Measurements from ENCODE around the gene CLCN3.

DNA sequence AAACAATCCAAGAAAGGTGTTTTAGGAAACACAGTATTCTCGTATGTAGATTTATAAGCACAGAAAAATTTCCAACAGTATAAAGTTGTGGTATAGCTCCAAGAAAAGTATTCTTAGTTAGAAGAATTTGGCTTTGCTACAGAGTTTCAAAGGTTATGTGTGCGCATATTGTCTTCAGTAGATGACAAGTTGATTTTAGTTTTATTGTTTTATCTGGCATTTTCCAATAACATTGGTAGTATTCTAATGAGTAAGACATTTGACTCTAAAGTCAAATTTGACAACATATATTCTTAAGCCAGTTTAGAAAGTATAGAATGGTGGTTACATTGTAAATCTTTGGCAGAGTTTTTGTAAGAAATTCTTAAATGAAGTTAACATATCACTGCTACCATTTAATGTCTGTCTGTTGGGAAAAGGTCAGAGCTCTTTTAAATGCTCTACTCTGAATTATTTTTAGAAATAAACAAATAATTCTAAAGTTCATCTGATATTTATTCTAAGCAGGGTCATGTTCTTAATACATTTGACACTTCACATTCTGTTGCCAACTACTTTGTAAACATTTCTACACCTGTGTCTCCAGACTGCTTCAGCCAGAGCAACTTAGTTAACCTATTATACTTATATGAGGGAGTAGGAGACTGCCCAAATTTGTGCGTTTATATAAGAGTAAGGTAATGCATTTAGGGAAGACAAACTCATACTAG lies 30.0 kb downstream of the CLCN3 start:
- TF ChIP-seq, protein P1, sequence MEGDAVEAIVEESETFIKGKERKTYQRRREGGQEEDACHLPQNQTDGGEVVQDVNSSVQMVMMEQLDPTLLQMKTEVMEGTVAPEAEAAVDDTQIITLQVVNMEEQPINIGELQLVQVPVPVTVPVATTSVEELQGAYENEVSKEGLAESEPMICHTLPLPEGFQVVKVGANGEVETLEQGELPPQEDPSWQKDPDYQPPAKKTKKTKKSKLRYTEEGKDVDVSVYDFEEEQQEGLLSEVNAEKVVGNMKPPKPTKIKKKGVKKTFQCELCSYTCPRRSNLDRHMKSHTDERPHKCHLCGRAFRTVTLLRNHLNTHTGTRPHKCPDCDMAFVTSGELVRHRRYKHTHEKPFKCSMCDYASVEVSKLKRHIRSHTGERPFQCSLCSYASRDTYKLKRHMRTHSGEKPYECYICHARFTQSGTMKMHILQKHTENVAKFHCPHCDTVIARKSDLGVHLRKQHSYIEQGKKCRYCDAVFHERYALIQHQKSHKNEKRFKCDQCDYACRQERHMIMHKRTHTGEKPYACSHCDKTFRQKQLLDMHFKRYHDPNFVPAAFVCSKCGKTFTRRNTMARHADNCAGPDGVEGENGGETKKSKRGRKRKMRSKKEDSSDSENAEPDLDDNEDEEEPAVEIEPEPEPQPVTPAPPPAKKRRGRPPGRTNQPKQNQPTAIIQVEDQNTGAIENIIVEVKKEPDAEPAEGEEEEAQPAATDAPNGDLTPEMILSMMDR (CRISPR knock-in tag; IDR thresholded peaks at IDR 0.05) = no peak
- TF ChIP-seq RAD21 (CRISPR knock-in tag; IDR thresholded peaks at IDR 0.05) (no peak), TCF7L2 (IDR thresholded peaks at IDR 0.05; ENCODE audit: low read depth, low read length) (no peak), POLR2A (IDR thresholded peaks at IDR 0.05; ENCODE audit: insufficient read depth in 1 of 2, low read depth in 2 of 2, low read length in 2 of 2) (no peak)

Data from HepG2 (cell line).